C4-2B (cell line): ENCODE data around the gene CTSD.

Experiments
- H3K27ac ChIP-seq: fragments of 450-650 bp; 2 replicates; pipeline ENCODE4 v1.5.1; 2017
- ZFX ChIP-seq: fragments of 450-650 bp; IDR thresholded peaks from 2 replicates; pipeline ENCODE4 v1.6.1; 2017
- TF ChIP-seq, protein P1 (sequence below): fragments of 450-650 bp; conservative IDR thresholded peaks from 2 replicates; pipeline ENCODE4 v1.5.1; 2017; ENCODE audit warnings: mild to moderate bottlenecking

The CTSD gene

DNA sequence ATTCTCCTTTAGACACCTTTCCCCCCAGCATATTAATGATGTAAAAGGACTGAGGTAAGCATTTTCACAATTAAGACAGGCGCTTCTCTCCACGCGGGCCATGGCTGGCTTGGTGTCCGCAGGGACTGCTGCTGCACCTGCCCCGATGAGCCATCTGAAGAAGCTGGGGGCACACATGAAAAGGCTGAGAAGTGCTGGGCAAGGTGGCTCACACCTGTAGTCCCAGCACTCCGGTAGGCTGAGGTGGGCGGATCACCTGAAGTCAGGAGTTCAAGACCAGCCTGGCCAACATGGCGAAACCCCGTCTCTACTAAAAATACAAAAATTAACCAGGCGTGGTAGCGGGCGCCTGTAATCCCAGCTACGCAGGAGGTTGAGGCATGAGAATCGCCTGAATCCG, 45.4 kb downstream of the CTSD start:
- H3K27ac ChIP-seq: no peak overlapping the region; the same call in 1 of the 2 replicates
- no peak for TF ChIP-seq ZFX
- TF ChIP-seq, protein P1, sequence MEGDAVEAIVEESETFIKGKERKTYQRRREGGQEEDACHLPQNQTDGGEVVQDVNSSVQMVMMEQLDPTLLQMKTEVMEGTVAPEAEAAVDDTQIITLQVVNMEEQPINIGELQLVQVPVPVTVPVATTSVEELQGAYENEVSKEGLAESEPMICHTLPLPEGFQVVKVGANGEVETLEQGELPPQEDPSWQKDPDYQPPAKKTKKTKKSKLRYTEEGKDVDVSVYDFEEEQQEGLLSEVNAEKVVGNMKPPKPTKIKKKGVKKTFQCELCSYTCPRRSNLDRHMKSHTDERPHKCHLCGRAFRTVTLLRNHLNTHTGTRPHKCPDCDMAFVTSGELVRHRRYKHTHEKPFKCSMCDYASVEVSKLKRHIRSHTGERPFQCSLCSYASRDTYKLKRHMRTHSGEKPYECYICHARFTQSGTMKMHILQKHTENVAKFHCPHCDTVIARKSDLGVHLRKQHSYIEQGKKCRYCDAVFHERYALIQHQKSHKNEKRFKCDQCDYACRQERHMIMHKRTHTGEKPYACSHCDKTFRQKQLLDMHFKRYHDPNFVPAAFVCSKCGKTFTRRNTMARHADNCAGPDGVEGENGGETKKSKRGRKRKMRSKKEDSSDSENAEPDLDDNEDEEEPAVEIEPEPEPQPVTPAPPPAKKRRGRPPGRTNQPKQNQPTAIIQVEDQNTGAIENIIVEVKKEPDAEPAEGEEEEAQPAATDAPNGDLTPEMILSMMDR: no peak

GRCh38 chr11:1717745-1718144, 46.0 kb downstream of the CTSD start:
- no peak overlapping the region for H3K27ac ChIP-seq
- TF ChIP-seq, protein P1: no peak
- TF ChIP-seq ZFX: no peak

DNA sequence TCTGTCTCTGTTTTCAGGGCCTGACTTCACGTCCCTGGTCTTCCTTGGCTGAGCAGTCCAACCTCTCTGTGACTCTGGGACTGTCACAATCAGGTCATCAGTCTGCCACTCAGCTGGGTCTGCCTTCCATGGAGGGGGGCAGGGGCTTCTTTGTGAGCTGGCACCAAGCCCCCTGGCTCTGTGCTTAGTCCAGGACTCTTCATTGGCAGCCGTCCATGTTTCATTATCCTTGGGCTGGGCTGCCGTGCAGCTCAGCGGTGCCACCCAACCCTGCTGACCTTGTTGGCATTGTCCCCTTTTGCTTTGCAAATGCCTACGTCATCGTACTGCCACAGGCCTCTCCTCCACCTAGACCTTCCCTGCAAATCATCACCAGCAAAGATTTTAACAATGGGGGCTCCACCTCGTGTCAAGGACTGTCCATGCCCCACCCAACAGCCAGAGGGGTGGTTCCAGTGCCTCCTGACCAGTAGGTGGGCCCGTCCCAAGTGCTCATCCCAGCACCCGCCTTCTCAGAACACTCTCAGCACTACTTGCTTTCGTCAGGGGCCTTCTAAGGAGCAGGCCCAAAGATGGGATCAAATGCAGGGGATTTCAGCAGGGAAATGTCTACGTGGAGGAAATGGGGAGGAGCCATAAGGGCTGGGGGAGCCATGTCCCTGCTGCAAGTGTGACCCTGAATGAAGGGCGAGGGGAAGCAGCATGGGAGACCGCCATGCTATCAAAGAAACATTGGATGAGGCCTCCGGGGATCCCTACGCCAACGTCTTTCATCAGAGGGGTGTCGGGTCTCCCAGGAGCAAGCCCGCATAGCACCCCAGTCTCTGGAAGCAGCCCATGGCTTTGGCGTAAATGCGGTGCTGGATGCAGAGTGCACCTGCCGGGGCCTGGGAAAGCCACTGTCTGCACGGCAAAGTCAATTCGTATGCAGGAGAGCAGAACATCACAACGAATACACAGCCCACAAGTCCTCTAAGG, 48.5 kb downstream of the CTSD start:
- TF ChIP-seq ZFX: no peak
- TF ChIP-seq, protein P1: no peak
- no peak overlapping the region for H3K27ac ChIP-seq

DNA sequence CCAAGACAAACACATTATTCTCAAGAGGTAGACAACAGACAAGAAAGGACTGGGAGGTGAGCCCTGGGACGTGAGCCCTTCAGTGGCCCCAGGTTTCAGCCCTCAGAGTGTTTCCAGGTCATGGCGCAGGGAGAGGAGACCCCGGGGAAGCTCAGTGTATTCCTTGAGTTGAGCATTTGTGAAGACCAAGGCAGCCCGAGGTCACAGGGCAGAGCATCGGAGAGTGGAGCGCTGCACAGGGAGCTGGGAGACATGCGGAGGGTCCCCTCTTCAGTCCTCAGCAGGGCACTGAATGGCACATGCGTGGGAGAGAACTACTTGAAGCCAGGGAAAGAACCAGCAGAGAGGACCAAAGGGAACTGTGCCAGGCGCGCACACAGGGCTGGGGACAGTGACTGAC, 55.0 kb downstream of the CTSD start:
- no peak overlapping the region for H3K27ac ChIP-seq
- TF ChIP-seq ZFX: no peak
- TF ChIP-seq, protein P1: no peak

- no peak for TF ChIP-seq ZFX
- TF ChIP-seq, protein P1: no peak
Observed at GRCh38 chr11:1707751-1708150, 56.0 kb downstream of the CTSD start.

DNA sequence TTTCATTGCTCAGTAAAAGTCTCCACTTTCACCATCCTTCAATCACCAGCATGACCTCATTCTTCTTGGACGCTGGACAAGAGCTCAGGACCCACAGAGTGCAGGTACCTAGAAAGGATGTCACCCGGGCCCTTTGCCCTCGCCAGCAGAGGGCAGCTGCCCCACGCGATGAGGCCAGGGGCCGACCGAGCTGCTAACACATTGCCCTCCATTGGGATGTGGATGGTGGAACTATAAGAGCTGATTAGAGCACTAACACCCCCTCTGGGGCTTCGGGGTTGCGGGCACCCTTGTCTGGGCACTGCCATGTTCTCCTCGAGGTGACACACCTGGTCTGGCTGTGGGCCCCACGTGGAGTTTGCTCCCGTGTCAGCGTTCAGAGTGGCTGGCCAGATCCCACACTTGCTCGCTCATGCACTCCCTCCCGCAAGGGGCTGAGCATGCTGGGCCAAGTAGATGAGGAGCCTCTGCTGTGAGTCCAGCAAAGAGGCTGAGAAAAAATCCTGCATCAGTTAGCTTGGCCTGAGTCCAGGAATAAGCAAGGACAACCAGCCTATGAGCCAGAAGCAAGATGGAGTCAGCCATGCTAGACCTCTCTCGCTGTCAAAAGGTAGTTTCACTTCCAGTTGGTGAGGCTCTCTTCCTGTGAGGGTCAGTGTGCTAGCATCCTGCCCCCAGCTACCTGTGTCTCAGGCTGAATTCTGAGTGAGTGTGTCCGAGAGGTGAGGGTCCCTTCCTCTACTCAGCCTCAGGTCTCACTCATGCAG, 56.9 kb downstream of the CTSD start:
- no peak overlapping the region for H3K27ac ChIP-seq
- no peak for TF ChIP-seq ZFX
- TF ChIP-seq, protein P1: peak; percentile 40

More at GRCh38 chr11:1707751-1708150, 56.0 kb downstream of the CTSD start:
- no peak overlapping the region for H3K27ac ChIP-seq
